ENCODE measurements around the gene PDGFA. TPM values are rescaled to one million over a fixed set of nuclear protein-coding genes. Genes with fewer than 3 reads are reported as not detected.

The PDGFA gene
- polyA plus RNA-seq, 3 donors from 2014 or later, result 0.29 to 0.59 TPM; not detected in 1

Other genes starting within 250 kb of the PDGFA start
- gene FOXL3, start 229.7 kb downstream of the PDGFA start, polyA plus RNA-seq, result not detected
- 1 to 10 TPM in 2 of 3 donors, under 1 TPM in 1; 0.45 to 1.4 (median 1.3) TPM for gene DNAAF5, start 206.9 kb upstream of the PDGFA start, polyA plus RNA-seq
- 1 to 10 TPM; 3.0 to 6.1 (median 3.9) TPM for gene PRKAR1B, start 207.4 kb upstream of the PDGFA start, polyA plus RNA-seq